ENCODE measurements around the gene FBXO24. TPM values are rescaled to one million over a fixed set of nuclear protein-coding genes. Genes with fewer than 3 reads are reported as not detected.

Gene FBXO24
- total RNA-seq, 2 experiments from 2014 or later, result 0.16 to 1.7 TPM

DNA sequence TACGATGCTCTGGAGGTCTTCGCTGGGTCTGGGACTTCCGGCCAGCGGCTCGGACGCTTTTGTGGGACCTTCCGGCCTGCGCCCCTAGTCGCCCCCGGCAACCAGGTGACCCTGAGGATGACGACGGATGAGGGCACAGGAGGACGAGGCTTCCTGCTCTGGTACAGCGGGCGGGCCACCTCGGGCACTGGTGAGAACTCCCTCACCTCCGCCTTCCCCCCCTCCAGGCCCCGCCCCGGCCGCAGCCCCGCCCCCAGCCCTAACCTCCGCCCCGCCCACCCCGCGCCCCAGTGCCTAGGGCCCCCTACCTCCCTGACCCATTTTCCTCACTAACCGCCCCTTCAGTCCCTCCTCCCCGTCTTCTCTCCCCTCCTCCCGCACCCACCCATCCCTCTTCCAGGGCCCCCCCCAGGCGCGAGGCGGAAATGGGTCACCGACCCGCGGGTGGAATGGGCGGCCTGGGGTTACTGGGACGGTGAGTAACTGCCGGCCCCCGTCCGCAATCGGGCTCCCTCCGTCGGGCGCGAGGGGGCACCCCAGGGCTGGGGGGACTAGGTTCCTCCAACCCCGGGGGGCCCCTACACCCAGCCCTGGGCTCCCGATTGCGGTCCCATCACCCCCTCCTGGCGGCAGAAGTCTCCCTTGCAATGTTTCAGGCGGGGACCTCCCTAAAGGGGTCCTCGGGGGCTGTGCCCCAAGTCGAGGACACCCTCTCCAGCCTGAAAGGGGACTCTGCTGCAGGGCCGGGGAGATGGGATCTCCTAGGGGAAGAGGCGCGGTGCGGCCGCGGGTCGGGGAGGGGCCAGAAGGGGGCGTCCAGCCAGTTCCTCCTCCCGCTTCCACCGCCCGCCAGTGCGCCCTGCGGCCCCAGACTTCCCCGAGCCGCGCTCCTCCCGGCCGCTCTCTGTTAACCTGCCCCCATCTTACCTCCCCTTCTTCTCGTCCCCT, 18.2 kb downstream of the FBXO24 start:
- TF ChIP-seq, protein P1, sequence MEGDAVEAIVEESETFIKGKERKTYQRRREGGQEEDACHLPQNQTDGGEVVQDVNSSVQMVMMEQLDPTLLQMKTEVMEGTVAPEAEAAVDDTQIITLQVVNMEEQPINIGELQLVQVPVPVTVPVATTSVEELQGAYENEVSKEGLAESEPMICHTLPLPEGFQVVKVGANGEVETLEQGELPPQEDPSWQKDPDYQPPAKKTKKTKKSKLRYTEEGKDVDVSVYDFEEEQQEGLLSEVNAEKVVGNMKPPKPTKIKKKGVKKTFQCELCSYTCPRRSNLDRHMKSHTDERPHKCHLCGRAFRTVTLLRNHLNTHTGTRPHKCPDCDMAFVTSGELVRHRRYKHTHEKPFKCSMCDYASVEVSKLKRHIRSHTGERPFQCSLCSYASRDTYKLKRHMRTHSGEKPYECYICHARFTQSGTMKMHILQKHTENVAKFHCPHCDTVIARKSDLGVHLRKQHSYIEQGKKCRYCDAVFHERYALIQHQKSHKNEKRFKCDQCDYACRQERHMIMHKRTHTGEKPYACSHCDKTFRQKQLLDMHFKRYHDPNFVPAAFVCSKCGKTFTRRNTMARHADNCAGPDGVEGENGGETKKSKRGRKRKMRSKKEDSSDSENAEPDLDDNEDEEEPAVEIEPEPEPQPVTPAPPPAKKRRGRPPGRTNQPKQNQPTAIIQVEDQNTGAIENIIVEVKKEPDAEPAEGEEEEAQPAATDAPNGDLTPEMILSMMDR (conservative IDR thresholded peaks at IDR 0.05; ENCODE audit: low read length), result peak; percentile 81
- TF ChIP-seq EZH2phosphoT487 (IDR thresholded peaks at IDR 0.05; ENCODE audit: borderline replicate concordance, low read depth, low read length), result no peak
- intact Hi-C loops (cut with micrococcal nuclease; ENCODE audit: unreplicated experiment), result loop anchor here (1.0 kb wide), 2 partner anchors 70 to 87 kb away; no protein-coding TSS in a partner anchor
- Histone ChIP-seq H3K4me3 (ENCODE audit: low read depth, low read length, poor library complexity, severe bottlenecking) (peak overlapping the region; percentile 76), H4K20me1 (ENCODE audit: insufficient read depth, low read length) (no peaks in the 10 kb centered on the region), H3K36me3 (ENCODE audit: insufficient read depth, low read length) (no peaks in the 10 kb centered on the region), H3K79me2 (ENCODE audit: insufficient read depth, low read depth, low read length) (no peaks in the 10 kb centered on the region), H3K9me3 (ENCODE audit: low read length) (no peaks in the 10 kb centered on the region), H3K4me2 (ENCODE audit: low read length) (peak overlapping the region; percentile 79), H3K9me2 (ENCODE audit: insufficient read depth, low read length) (no peaks in the 10 kb centered on the region), H2AFZ (ENCODE audit: low read length) (peak overlapping the region; percentile 94), H3K4me1 (ENCODE audit: insufficient read depth, low read length, poor library complexity, severe bottlenecking) (peaks cover 13% of the 10 kb centered on the region), H3K27ac (ENCODE audit: low read depth, low read length, poor library complexity, severe bottlenecking) (peak overlapping the region; percentile 39)
- peak; percentile 85 for DNase-seq (ENCODE audit: low spot score)
- BruUV-seq (replicated peaks), result no TSS peak
- POLR2A ChIA-PET, result interaction anchor here (0.7 to 2.0 kb wide), 2 partner anchors 21 to 88 kb away, joined by 5 to 7 read pairs; no protein-coding TSS in a partner anchor
- CTCF ChIA-PET (ENCODE audit: unreplicated experiment), result interaction anchor here (1.4 kb wide), 1 partner anchor 18 kb away, joined by 4 read pairs; the partner anchor contains the start of gene FBXO24

DNA sequence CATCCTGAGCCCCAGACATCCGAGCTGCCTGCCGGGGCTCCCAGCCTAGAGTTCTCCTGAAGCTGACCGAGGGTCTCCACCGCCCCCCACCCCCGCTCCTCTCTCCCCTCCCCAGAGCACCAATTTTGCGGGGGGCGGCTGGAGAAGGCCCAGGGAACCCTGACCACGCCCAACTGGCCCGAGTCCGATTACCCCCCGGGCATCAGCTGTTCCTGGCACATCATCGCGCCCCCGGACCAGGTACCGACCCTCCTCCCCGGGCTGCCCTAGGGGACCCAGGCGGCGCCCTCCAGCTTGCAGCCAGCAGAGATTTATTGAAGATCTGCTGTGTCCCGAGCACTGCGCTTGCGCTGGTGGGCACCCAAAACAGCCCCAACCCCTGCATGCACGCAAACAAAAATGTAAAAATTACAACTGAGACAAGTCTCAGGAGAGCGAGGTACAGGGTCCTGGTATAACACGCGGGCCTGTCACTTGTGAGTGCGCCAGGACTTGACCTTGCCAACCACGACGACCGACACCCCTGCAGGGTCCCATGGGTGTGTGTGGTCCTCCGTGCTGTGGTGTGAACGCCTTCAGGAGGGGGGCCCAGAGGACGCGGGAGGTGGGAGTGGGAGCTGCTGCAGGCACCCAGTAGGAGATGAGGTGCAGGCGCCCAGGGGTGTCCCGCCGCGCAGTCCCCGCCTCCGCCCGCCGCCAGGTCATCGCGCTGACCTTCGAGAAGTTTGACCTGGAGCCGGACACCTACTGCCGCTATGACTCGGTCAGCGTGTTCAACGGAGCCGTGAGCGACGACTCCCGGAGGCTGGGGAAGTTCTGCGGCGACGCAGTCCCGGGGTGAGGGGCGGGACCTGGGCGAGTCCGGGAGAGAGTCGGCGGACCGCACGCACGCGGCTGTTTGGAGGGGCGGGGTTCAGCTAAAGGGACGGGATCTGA, 19.1 kb downstream of the FBXO24 start:
- H3K79me2 ChIP-seq (ENCODE audit: insufficient read depth, low read depth, low read length), result no peaks in the 10 kb centered on the region
- H4K20me1 ChIP-seq (ENCODE audit: insufficient read depth, low read length), result no peaks in the 10 kb centered on the region
- peak overlapping the region; percentile 39 for H3K27ac ChIP-seq (ENCODE audit: low read depth, low read length, poor library complexity, severe bottlenecking)
- H3K4me3 ChIP-seq (ENCODE audit: low read depth, low read length, poor library complexity, severe bottlenecking), result peak overlapping the region; percentile 76
- peaks cover 13% of the 10 kb centered on the region for H3K4me1 ChIP-seq (ENCODE audit: insufficient read depth, low read length, poor library complexity, severe bottlenecking)
- no peak for TF ChIP-seq EZH2phosphoT487 (IDR thresholded peaks at IDR 0.05; ENCODE audit: borderline replicate concordance, low read depth, low read length)
- TF ChIP-seq, protein P1 (conservative IDR thresholded peaks at IDR 0.05; ENCODE audit: low read length), result no peak
- no peaks in the 10 kb centered on the region for H3K36me3 ChIP-seq (ENCODE audit: insufficient read depth, low read length)
- DNase-seq (ENCODE audit: low spot score), result no peak
- BruUV-seq (replicated peaks), result no TSS peak
- intact Hi-C loops (cut with micrococcal nuclease; ENCODE audit: unreplicated experiment), result loop anchor here (1.0 kb wide), 2 partner anchors 69 to 86 kb away; no protein-coding TSS in a partner anchor
- no peaks in the 10 kb centered on the region for H3K9me2 ChIP-seq (ENCODE audit: insufficient read depth, low read length)
- no peaks in the 10 kb centered on the region for H3K9me3 ChIP-seq (ENCODE audit: low read length)
- H3K4me2 ChIP-seq (ENCODE audit: low read length), result peak overlapping the region; percentile 79
- CTCF ChIA-PET (ENCODE audit: unreplicated experiment), result no interaction called here
- peak overlapping the region; percentile 94 for H2AFZ ChIP-seq (ENCODE audit: low read length)
- POLR2A ChIA-PET, result interaction anchor here (0.6 to 2.0 kb wide), 4 partner anchors 19 to 74 kb away, joined by 3 to 5 read pairs (median 4); partner anchors contain the start of genes FBXO24 and LRCH4
